SK-N-MC (cell line): ENCODE results near the gene USP40.

ENCODE experiments used
- DNase-seq: peaks from one replicate; pipeline ENCODE4 v3.0.0-alpha.2; 2011; ENCODE audit warnings: low read depth, low spot score
- H3K27ac ChIP-seq: fragments of 200-600 bp; sonication (generic); 2 replicates; pipeline ENCODE4 v1.5.1; 2016; ENCODE audit warnings: mixed run types
- H3K36me3 ChIP-seq: fragments of 200-600 bp; sonication (generic); 2 replicates; pipeline ENCODE4 v1.6.1; 2017; ENCODE audit warnings: antibody characterized with exemption, low read length, mixed read lengths; ENCODE audit not compliant: insufficient read depth
- H3K4me3 ChIP-seq: fragments of 200-600 bp; sonication (generic); 2 replicates; pipeline ENCODE4 v1.5.1; 2016
- H3K9ac ChIP-seq: fragments of 200-600 bp; sonication (generic); 2 replicates; pipeline ENCODE4 v1.8.0; 2017; ENCODE audit warnings: mixed run types, mixed read lengths; ENCODE audit not compliant: insufficient read length
- H3K9me3 ChIP-seq: fragments of 200-600 bp; sonication (generic); 2 replicates; pipeline ENCODE4 v1.6.1; 2017; ENCODE audit warnings: low read depth, mild to moderate bottlenecking, antibody characterized with exemption, low read length, moderate library complexity, mixed read lengths
- EZH2 ChIP-seq: fragments of 200-600 bp; sonication (generic); IDR thresholded peaks from one replicate; pipeline ENCODE4 v1.6.1; 2017; ENCODE audit warnings: antibody characterized with exemption
- FOXP2 ChIP-seq: optimal IDR thresholded peaks from 2 replicates; pipeline ENCODE3; 2011; ENCODE audit warnings: mild to moderate bottlenecking, moderate library complexity; ENCODE audit not compliant: insufficient read depth; ENCODE audit errors: extremely low read length, control extremely low read depth
- POLR2AphosphoS5 ChIP-seq: IDR thresholded peaks from 2 replicates; pipeline ENCODE4 v1.6.1; 2012; ENCODE audit warnings: mild to moderate bottlenecking, low read depth, low read length, borderline replicate concordance

USP40 gene

DNA sequence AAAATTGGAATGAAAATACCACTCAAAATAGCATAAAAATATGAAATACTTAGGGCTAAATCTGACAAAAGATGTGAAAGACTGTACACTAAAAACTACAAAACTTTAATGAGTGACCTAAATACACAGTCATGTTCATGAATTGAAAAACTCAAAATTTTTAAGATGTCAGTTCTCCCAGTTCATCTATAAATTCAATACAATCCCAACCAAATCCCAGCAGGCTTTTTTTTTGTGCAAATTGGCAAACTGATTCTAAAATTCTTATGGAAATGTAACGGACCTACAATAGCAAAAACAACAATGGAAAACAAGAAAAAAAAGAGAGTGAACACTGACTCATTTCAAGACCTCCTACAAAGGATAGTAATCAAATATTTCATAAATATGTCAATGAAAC is 4.4 kb upstream of the USP40 start:
- Histone ChIP-seq H3K9me3 (no peaks in the 10 kb centered on the region), H3K36me3 (no peaks in the 10 kb centered on the region), H3K9ac (no peak overlapping the region), H3K4me3 (no peak overlapping the region), H3K27ac (no peak overlapping the region)
- no peak for DNase-seq
- TF ChIP-seq POLR2AphosphoS5: no peak
- TF ChIP-seq EZH2: no peak
- TF ChIP-seq FOXP2: no peak

DNA sequence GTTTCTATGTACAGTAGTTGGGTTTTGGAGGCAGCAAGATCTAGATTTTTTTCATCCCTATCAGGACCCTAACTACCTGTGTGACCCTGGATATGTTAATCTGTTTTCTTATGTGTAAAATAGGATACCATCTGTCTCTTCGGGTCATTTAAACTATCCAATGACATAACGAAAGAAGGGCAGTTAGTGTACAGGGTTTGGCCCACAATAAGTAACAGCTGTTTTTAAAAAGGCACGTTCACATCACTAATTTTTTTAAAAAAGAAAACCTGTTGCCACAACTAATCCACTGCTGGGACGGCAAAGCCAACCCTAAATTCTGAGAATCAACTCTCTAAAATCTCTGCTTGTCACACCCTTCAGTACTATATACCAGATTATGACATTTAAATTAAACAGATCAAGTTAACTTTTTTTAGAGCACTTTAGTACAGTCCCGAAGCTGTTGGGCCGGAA is 869 bp downstream of the USP40 start:
- peak overlapping the region; percentile 80 for H3K4me3 ChIP-seq
- peak overlapping the region; percentile 92 for H3K9ac ChIP-seq
- no peak for TF ChIP-seq FOXP2
- TF ChIP-seq EZH2: no peak
- no peak for TF ChIP-seq POLR2AphosphoS5
- peak overlapping the region; percentile 83 for H3K27ac ChIP-seq
- H3K9me3 ChIP-seq: no peaks in the 10 kb centered on the region
- no peak for DNase-seq
- H3K36me3 ChIP-seq: no peaks in the 10 kb centered on the region

DNA sequence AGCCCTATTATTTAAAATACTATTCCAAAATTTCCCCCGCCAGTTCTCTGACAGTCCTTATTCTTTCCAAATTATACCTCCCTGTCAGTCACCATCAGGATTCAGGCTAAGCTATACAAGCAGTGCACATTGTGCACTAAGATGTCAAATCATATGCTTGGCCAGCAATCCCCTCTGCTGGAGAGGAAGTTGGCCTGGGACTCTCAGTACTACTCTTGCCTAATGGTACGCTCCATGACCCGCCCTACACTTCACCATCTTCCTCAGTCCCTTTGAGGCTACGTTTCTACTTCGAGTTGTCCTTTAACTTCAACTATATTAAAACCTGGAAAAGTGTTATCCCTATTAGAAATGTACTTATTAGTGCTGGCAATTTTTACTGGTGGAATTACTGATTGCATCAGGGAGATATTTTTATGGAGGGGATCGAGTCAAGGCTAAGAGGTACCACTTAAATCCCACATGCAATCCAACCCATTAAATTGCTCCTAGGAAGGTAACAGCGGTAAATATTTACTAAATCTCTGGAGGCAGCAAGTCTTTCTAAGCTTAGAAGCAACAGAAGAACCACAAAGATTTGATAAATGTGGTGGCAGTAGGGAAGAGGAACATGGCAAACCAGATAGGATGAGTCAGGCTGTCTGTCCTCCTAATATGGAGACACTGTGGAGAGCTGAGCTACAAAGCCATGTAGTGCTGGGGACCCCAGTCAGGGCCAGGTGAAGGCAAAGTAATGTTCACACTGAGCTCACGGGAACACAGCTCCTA is 2.7 kb downstream of the USP40 start:
- no peak overlapping the region for H3K27ac ChIP-seq

DNA sequence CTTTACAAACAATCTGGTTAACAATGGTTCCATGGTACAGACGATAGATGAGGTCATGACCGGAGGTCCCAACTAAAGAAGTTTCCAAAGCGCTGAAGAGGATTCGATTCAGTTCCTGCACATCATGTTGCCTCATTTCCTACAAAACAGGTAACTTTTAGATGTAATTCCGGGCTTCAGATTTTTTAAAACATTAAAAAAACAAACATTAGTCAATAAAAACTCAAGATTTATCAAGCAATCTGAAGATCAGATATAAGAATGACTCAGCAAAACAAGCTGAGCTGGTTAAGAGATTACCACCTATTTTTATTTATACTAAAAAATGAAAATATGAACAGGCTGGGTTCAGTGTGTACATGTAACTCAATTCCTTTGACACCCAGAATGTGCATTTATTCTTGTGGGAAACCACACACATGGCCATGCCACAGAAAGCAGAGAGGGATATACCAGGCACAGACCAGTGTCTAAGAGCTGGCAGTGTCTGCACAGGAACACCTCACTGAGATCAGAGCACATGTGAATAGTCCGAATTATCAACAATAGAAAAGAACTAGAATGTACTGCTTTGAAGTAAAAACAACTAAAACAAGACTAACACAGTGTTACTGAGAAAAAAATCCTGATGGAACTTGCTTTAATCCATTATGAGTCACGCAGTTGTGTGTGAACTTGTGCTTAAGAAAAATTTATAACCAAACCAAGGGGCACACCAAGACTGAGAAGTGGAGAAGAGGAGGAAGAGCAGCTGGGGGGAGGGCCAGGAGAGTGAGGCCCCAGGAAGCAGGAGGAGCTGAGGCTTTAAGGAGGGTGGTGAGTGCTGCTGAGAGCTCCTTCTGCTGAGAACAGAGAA is 9.5 kb downstream of the USP40 start:
- peak overlapping the region; percentile 61 for H3K4me3 ChIP-seq
- peaks cover 30% of the 10 kb centered on the region for H3K36me3 ChIP-seq
- H3K9me3 ChIP-seq: no peaks in the 10 kb centered on the region
- peak overlapping the region; percentile 88 for H3K27ac ChIP-seq
- TF ChIP-seq POLR2AphosphoS5 (no peak), EZH2 (no peak), FOXP2 (no peak)
- no peak for DNase-seq
- peak overlapping the region; percentile 64 for H3K9ac ChIP-seq

More for the DNA sequence above, 2.7 kb downstream of the USP40 start:
- Histone ChIP-seq H3K9ac (no peak overlapping the region), H3K4me3 (no peak overlapping the region), H3K9me3 (no peaks in the 10 kb centered on the region), H3K36me3 (peaks cover 7% of the 10 kb centered on the region)
- no peak for DNase-seq
- TF ChIP-seq FOXP2: no peak

DNA sequence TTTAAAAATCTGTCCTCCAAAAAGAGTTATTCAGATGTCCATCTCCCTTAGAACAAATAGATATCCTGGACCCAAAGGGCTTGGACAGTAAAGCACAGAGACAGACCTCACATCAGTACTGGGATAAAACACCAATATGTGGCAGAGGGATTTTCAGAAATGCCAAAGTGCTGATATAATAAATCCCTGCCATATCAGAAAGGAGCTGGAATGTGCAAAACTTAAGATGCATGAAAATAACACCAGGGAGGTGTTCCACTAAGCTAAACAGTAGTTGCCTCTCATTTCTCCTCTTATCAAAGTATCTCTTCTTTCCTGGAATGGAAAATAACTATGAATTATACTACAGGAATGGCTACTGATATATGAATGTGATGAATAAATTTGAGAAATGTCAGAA is 13.2 kb downstream of the USP40 start:
- no peaks in the 10 kb centered on the region for H3K9me3 ChIP-seq
- no peak overlapping the region for H3K27ac ChIP-seq
- peaks cover 36% of the 10 kb centered on the region for H3K36me3 ChIP-seq
- H3K9ac ChIP-seq: no peak overlapping the region
- no peak overlapping the region for H3K4me3 ChIP-seq
- TF ChIP-seq EZH2 (no peak), POLR2AphosphoS5 (no peak), FOXP2 (no peak)
- DNase-seq: no peak

DNA sequence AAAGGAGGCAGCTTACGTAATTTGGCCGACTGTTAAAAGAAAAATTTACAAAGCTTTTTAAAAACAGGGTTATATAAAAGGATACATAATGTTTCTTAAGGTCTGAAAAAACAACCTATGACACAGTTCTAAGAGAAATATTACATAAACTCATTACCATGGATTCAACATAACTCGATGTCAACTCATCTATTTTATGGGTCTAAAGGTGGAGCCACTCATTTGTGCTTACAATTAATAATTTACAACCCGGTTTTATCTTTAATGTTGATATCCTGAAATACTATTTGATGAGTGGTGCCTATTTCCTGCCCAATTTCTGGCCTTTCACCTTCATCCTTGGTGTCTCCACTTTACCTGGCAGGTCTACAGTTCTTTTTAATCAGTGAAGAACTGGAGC is 15.1 kb downstream of the USP40 start:
- H3K9ac ChIP-seq: no peak overlapping the region
- H3K4me3 ChIP-seq: no peak overlapping the region
- TF ChIP-seq EZH2 (no peak), POLR2AphosphoS5 (no peak)
- no peak for DNase-seq
- no peak overlapping the region for H3K27ac ChIP-seq
- peaks cover 46% of the 10 kb centered on the region for H3K36me3 ChIP-seq
- H3K9me3 ChIP-seq: no peaks in the 10 kb centered on the region

DNA sequence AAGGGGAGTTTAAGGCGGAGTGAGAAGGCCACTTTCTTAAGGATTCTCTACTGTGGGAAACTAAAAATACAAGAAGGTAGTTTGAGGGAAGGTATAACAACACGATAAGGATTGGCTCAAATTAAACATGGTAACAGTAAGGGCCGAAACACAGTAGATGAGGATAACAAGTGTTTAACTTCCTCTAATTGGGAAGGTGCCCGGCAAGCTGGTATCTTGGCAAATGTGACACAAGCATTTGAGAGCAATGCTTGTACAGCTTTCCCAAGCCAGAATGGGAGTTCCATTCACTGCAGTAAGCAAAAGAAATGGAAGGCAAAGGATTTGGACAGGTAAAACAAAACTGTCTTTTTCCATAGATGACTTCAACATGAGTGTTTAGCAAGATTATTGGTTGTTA is 19.8 kb downstream of the USP40 start:
- peaks cover 37% of the 10 kb centered on the region for H3K36me3 ChIP-seq
- H3K9ac ChIP-seq: no peak overlapping the region
- H3K27ac ChIP-seq: no peak overlapping the region
- H3K4me3 ChIP-seq: no peak overlapping the region
- TF ChIP-seq POLR2AphosphoS5 (no peak), EZH2 (no peak), FOXP2 (no peak)
- H3K9me3 ChIP-seq: no peaks in the 10 kb centered on the region
- no peak for DNase-seq

DNA sequence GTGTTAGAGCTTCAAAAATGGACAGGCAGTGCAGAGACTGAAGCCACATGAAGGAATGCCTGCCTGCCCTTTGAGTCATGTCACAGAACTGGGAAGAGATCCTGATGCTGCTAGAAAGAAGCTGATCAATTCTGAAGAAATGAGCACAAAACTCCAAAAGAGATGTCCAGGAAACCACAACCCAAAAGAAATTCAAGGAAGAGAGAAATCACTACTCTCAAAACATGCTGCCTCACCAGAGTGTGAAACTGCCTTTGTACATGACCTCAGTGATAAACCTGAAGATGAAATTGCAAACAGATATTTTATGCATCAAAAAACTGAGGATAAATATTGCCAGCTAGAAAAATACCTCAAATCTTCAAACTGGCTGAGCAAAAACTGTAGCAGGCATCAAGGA is 20.5 kb downstream of the USP40 start:
- no peak for DNase-seq
- Histone ChIP-seq H3K9ac (no peak overlapping the region), H3K36me3 (peaks cover 30% of the 10 kb centered on the region), H3K9me3 (no peaks in the 10 kb centered on the region), H3K27ac (no peak overlapping the region), H3K4me3 (no peak overlapping the region)
- TF ChIP-seq FOXP2: no peak
- TF ChIP-seq POLR2AphosphoS5: no peak
- TF ChIP-seq EZH2: no peak

DNA sequence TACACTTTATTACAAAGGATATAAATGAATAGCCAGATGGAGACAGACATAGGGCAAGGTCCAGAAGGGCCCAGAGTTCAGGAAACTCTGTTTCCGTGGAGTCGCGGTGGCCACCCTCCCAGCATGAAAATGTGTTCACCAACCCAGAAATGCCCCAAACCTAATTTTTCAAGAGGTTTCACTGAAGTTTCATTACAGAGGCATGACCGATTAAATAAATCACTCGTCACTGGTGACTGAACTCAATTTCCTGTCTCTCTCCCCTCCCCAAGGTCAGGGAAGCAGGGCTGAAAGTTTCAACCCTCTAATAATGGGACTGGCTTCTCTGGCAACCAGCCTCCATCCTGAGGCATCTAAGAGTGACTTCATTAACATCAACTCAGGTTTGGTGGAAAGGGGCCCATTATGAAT is 22.4 kb downstream of the USP40 start:
- H3K9me3 ChIP-seq: no peaks in the 10 kb centered on the region
- no peak overlapping the region for H3K4me3 ChIP-seq
- H3K27ac ChIP-seq: no peak overlapping the region
- TF ChIP-seq EZH2 (no peak), POLR2AphosphoS5 (peak; percentile 22; the same call in 1 of the 2 replicates)
- H3K36me3 ChIP-seq: peaks cover 35% of the 10 kb centered on the region
- H3K9ac ChIP-seq: no peak overlapping the region
- no peak for DNase-seq
